BJ (cell line): ENCODE data around the gene POMT1. TPM values are rescaled to one million over a fixed set of nuclear protein-coding genes. Genes with fewer than 3 reads are reported as not detected.
"Not testable (repeated sequence)": the region's sequence is repeated elsewhere in the genome, so short reads cannot be mapped to it uniquely, and the experiment has no call there.

Experiments used
- CTCF ChIA-PET: fragments of 350-600 bp; formaldehyde crosslinking; extraction: SDS; loops from one replicate; lab custom pipeline; 2021; ENCODE audit warnings: antibody characterized with exemption, inconsistent platforms; lab: Yijun Ruan, JAX
- POLR2A ChIA-PET: fragments of 300-600 bp; sonication (Branson Sonifier 250); formaldehyde crosslinking; extraction: SDS; loops from one replicate; lab custom pipeline; 2021; ENCODE audit warnings: antibody characterized with exemption; lab: Charles Lee
- DNase-seq: peaks from one replicate; pipeline ENCODE4 v3.0.0-alpha.2; 2011; ENCODE audit warnings: low read depth
- H3K27me3 ChIP-seq: 2 replicates; pipeline ENCODE4 v1.6.0; 2011; ENCODE audit warnings: low read length; ENCODE audit not compliant: control insufficient read depth, insufficient read depth
- H3K36me3 ChIP-seq: 2 replicates; pipeline ENCODE4 v1.5.1; 2011; ENCODE audit warnings: low read length; ENCODE audit not compliant: control insufficient read depth, insufficient read depth
- H3K4me3 ChIP-seq: 2 replicates; pipeline ENCODE4 v1.5.1; 2011; ENCODE audit warnings: low read depth, mild to moderate bottlenecking, control low read depth, low read length
- polyA minus RNA-seq: library from RNA; depleted of rRNA, polyadenylated mRNA; stranded (reverse); fragments of >200 nt; gene quantifications from 2 replicates; pipeline ENCODE4 v1.2.3, GENCODE V29; 2011; rRNA and poly(A)+ RNA removed
- polyA plus RNA-seq: library from polyadenylated mRNA; depleted of rRNA; stranded (reverse); fragments of >200 nt; gene quantifications from 2 replicates; pipeline ENCODE4 v1.2.3, GENCODE V29; 2011; rRNA removed
- TF ChIP-seq, protein P1 (sequence below): IDR thresholded peaks from 2 replicates; pipeline ENCODE4 v1.5.1; 2011; ENCODE audit warnings: low read depth, mild to moderate bottlenecking, control low read depth, inconsistent platforms, low read length, moderate library complexity; ENCODE audit not compliant: insufficient read depth

POMT1 gene
- polyA plus RNA-seq: 17.8 and 32.1 TPM in 2 replicates
- 11.8 and 15.4 TPM in 2 replicates for polyA minus RNA-seq

- ChIA-PET POLR2A (interaction anchor here (0.7 kb wide), 1 partner anchor 323 kb away, joined by 3 read pairs; no protein-coding TSS in a partner anchor), CTCF (interaction anchor here (0.7 to 1.8 kb wide), 4 partner anchors 11 to 645 kb away, joined by 3 to 8 read pairs (median 4); partner anchors contain the start of gene RAPGEF1)
- Histone ChIP-seq H3K36me3 (peaks cover 20% of the 10 kb centered on the region), H3K27me3 (no peaks in the 10 kb centered on the region), H3K4me3 (peak within 1 kb of the TSS; percentile 94)
- TF ChIP-seq, protein P1, sequence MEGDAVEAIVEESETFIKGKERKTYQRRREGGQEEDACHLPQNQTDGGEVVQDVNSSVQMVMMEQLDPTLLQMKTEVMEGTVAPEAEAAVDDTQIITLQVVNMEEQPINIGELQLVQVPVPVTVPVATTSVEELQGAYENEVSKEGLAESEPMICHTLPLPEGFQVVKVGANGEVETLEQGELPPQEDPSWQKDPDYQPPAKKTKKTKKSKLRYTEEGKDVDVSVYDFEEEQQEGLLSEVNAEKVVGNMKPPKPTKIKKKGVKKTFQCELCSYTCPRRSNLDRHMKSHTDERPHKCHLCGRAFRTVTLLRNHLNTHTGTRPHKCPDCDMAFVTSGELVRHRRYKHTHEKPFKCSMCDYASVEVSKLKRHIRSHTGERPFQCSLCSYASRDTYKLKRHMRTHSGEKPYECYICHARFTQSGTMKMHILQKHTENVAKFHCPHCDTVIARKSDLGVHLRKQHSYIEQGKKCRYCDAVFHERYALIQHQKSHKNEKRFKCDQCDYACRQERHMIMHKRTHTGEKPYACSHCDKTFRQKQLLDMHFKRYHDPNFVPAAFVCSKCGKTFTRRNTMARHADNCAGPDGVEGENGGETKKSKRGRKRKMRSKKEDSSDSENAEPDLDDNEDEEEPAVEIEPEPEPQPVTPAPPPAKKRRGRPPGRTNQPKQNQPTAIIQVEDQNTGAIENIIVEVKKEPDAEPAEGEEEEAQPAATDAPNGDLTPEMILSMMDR: no peak
- peak; percentile 13 for DNase-seq
Measured at GRCh38 chr9:131502781-131503625, at the start of gene POMT1. Gene POMT1 (plus strand): TSS chr9:131502918. CDS start chr9:131504219, 1,301 bp downstream.

- Histone ChIP-seq H3K36me3 (peaks cover 23% of the 10 kb centered on the region), H3K27me3 (no peaks in the 10 kb centered on the region), H3K4me3 (no peak overlapping the region)
- POLR2A ChIA-PET: no interaction called here
- CTCF ChIA-PET: interaction anchor here (0.6 to 1.1 kb wide), 2 partner anchors 17 to 61 kb away, joined by 3 to 5 read pairs; no protein-coding TSS in a partner anchor
- no peak for DNase-seq
- TF ChIP-seq, protein P1: no peak
Measured at GRCh38 chr9:131454028-131454427, 48.7 kb upstream of the POMT1 start.

- H3K36me3 ChIP-seq: peaks cover 33% of the 10 kb centered on the region
- POLR2A ChIA-PET: interaction anchor here (0.7 kb wide), 1 partner anchor 89 kb away, joined by 3 read pairs; no protein-coding TSS in a partner anchor
- DNase-seq, H3K27me3 ChIP-seq, H3K4me3 ChIP-seq, CTCF ChIA-PET: not testable (repeated sequence)
Measured at GRCh38 chr9:131455655-131456054, 47.1 kb upstream of the POMT1 start.

DNA sequence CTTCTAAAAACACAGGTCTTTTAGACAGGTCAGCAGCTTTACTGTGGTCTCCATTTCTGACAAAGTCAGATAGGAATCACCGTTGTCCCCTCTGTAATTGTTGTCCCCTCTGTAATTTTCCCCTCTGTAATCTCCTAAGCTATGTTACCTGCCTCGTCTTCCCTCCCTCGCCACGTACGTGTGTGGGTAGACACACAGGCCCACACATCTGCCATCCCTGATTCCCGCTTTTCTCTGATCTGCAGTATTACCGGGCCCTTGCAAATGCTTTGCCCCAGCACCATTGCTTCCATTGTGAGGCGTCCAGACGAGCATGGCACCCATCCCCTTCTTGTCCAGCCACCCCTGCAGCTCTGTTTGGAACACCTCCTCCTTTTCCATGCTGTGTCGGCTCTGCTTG, 45.0 kb upstream of the POMT1 start:
- POLR2A ChIA-PET: no interaction called here
- TF ChIP-seq, protein P1: no peak
- CTCF ChIA-PET: interaction anchor here (1.2 kb wide), 1 partner anchor 108 kb away, joined by 4 read pairs; no protein-coding TSS in a partner anchor
- no peak for DNase-seq
- no peak overlapping the region for H3K4me3 ChIP-seq
- H3K27me3 ChIP-seq: no peaks in the 10 kb centered on the region
- peaks cover 38% of the 10 kb centered on the region for H3K36me3 ChIP-seq

DNA sequence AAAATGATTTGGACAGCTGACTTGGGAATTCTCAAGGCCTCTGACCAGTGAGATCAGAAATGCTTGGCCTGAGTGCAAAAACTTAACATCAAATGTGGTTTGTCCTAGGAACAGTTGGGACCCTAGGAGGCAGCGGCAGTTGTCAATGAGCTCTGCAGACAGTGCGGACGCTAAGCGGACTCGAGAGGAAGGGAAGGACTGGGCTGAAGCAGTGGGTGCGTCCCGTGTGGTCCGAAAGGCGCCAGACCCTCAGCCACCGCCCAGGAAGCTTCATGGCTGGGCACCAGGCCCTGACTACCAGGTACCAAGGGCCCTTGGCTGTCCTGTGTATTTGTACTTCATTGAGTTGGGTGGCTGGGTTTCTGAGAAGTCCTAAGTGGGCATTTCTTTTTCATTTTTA, 43.7 kb upstream of the POMT1 start:
- Histone ChIP-seq H3K27me3 (no peaks in the 10 kb centered on the region), H3K36me3 (peaks cover 38% of the 10 kb centered on the region), H3K4me3 (no peak overlapping the region)
- POLR2A ChIA-PET: no interaction called here
- DNase-seq: no peak
- CTCF ChIA-PET: interaction anchor here (0.7 kb wide), 1 partner anchor 110 kb away, joined by 3 read pairs; no protein-coding TSS in a partner anchor
- TF ChIP-seq, protein P1: no peak
